ENCODE data around the gene MTHFR. TPM values are rescaled to one million over a fixed set of nuclear protein-coding genes. Genes with fewer than 3 reads are reported as not detected.

Gene MTHFR
- total RNA-seq, 3 donors from 2014 or later, result 36.6 to 43.2 (median 42.5) TPM

- Histone ChIP-seq H3K4me3 (no peak overlapping the region), H3K36me3 (ENCODE audit: low read depth) (no peaks in the 10 kb centered on the region), H3K4me1 (ENCODE audit: low read depth) (no peaks in the 10 kb centered on the region), H3K9me3 (no peaks in the 10 kb centered on the region)
- ATAC-seq (no peak), DNase-seq (no peak)
- no peak for TF ChIP-seq CTCF (IDR thresholded peaks at IDR 0.05)
- intact Hi-C loops (cut with DNase I, micrococcal nuclease), result no loop called here
These were observed 25.9 kb downstream of the MTHFR start for GRCh38 chr1:11779715-11780379.

- Histone ChIP-seq H3K36me3 (ENCODE audit: low read depth) (no peaks in the 10 kb centered on the region), H3K4me3 (no peak overlapping the region), H3K9me3 (no peaks in the 10 kb centered on the region), H3K4me1 (ENCODE audit: low read depth) (no peaks in the 10 kb centered on the region)
- TF ChIP-seq CTCF (IDR thresholded peaks at IDR 0.05), result no peak
- DNase-seq, result no peak
- intact Hi-C loops (cut with DNase I, micrococcal nuclease), result no loop called here
- ATAC-seq, result no peak
These were observed 26.7 kb downstream of the MTHFR start for GRCh38 chr1:11778844-11779623.

GRCh38 chr1:11778336-11778735 lies 27.4 kb downstream of the MTHFR start:
- Histone ChIP-seq H3K4me1 (ENCODE audit: low read depth) (no peaks in the 10 kb centered on the region), H3K36me3 (ENCODE audit: low read depth) (no peaks in the 10 kb centered on the region), H3K4me3 (no peak overlapping the region), H3K9me3 (no peaks in the 10 kb centered on the region)
- no peak for TF ChIP-seq CTCF (IDR thresholded peaks at IDR 0.05)
- no peak for DNase-seq
- intact Hi-C loops (cut with DNase I, micrococcal nuclease), result no loop called here
- ATAC-seq, result no peak

GRCh38 chr1:11777658-11778322 lies 28.0 kb downstream of the MTHFR start:
- Histone ChIP-seq H3K4me1 (ENCODE audit: low read depth) (no peaks in the 10 kb centered on the region), H3K36me3 (ENCODE audit: low read depth) (no peaks in the 10 kb centered on the region), H3K4me3 (no peak overlapping the region), H3K9me3 (no peaks in the 10 kb centered on the region)
- intact Hi-C loops (cut with DNase I, micrococcal nuclease), result no loop called here
- TF ChIP-seq CTCF (IDR thresholded peaks at IDR 0.05), result no peak
- peak; percentile 45 for ATAC-seq
- no peak for DNase-seq

GRCh38 chr1:11774753-11775152 lies 31.0 kb downstream of the MTHFR start:
- TF ChIP-seq CTCF (IDR thresholded peaks at IDR 0.05), result no peak
- no peak for DNase-seq
- H3K9me3 ChIP-seq, result no peaks in the 10 kb centered on the region
- intact Hi-C loops (cut with DNase I, micrococcal nuclease), result no loop called here
- H3K4me3 ChIP-seq, result no peak overlapping the region
- no peaks in the 10 kb centered on the region for H3K4me1 ChIP-seq (ENCODE audit: low read depth)
- no peaks in the 10 kb centered on the region for H3K36me3 ChIP-seq (ENCODE audit: low read depth)
- ATAC-seq, result no peak
